Right atrium auricular region (tissue), 2 donors: ENCODE data around the gene PRRG3. TPM values are rescaled to one million over a fixed set of nuclear protein-coding genes. Genes with fewer than 3 reads are reported as not detected.

Experiments
- DNase-seq: peaks from one replicate; pipeline ENCODE4 v3.0.0-alpha.2; 2019; ENCODE audit warnings: low spot score
- H3K27ac ChIP-seq, 2 donors: fragments of 200-600 bp; sonication (generic); 1 replicate in 1 of 2; 2 replicates in 1 of 2; pipeline ENCODE4 v1.5.1; 2016 to 2019
- H3K27me3 ChIP-seq, 2 donors: fragments of 200-600 bp; sonication (generic); one replicate each; pipeline versions ENCODE4 v1.5.1 to v1.6.0; 2017 to 2019
- H3K36me3 ChIP-seq: fragments of 200-600 bp; sonication (generic); one replicate; pipeline ENCODE4 v1.5.1; 2016
- H3K4me1 ChIP-seq, 2 donors: fragments of 200-600 bp; sonication (generic); one replicate each; pipeline versions ENCODE4 v1.5.1 to v1.6.0; 2017 to 2019
- H3K4me3 ChIP-seq, 2 donors: fragments of 200-600 bp; sonication (generic); 1 replicate in 1 of 2; 2 replicates in 1 of 2; pipeline ENCODE4 v1.5.1; 2017 to 2019; ENCODE audit warnings: mild to moderate bottlenecking in 1 of 2, moderate library complexity in 1 of 2
- H3K9me3 ChIP-seq, 2 donors: fragments of 200-600 bp; sonication (generic); one replicate each; pipeline ENCODE4 v1.5.1; 2019
- CTCF ChIP-seq, 2 donors: fragments of 200-600 bp; sonication (generic); IDR thresholded peaks; one replicate each; pipeline ENCODE4 v1.5.1; 2019; ENCODE audit warnings: antibody characterized with exemption in 2 of 2
- total RNA-seq, 2 donors: library from RNA; depleted of rRNA; stranded (reverse); fragments of >200 nt; gene quantifications; one replicate each; pipeline ENCODE4 v1.1.0, GENCODE V29; 2016

PRRG3 gene
- total RNA-seq, 2 donors from 2014 or later, result 0.08 to 1.7 TPM

GRCh38 chrX:151754641-151755215, 59.5 kb downstream of the PRRG3 start:
- peak; percentile 18 for DNase-seq
- no peaks in the 10 kb centered on the region for H3K36me3 ChIP-seq
- H3K9me3 ChIP-seq, result no peaks in the 10 kb centered on the region
- H3K27me3 ChIP-seq, result no peaks in the 10 kb centered on the region
- H3K4me3 ChIP-seq, result no peak overlapping the region
- no peak for TF ChIP-seq CTCF (IDR thresholded peaks at IDR 0.05)
- H3K4me1 ChIP-seq, result peaks cover 0 to 4% of the 10 kb centered on the region in 2 donors
- H3K27ac ChIP-seq, result no peak overlapping the region

Other genes starting within 250 kb of the PRRG3 start
- not detected for gene PASD1, start 131.8 kb upstream of the PRRG3 start, total RNA-seq
- not detected for gene FATE1, start 20.6 kb downstream of the PRRG3 start, total RNA-seq
- not detected for gene CNGA2, start 39.3 kb downstream of the PRRG3 start, total RNA-seq
- gene MAGEA4, start 217.4 kb downstream of the PRRG3 start, total RNA-seq, result not detected